Subcutaneous abdominal adipose tissue (tissue), 5 donors: Measurements from ENCODE around the gene UIMC1.

Experiments used
- H3K27ac ChIP-seq: one replicate; pipeline ENCODE4 v1.7.0; 2013; ENCODE audit warnings: low read depth, mild to moderate bottlenecking, inconsistent platforms, low read length, moderate library complexity
- H3K27me3 ChIP-seq, 5 donors: one replicate each; pipeline ENCODE4 v1.7.0; 2013; ENCODE audit warnings: low read length in 5 of 5, inconsistent platforms in 1 of 5; ENCODE audit not compliant: control insufficient read depth in 5 of 5, insufficient read depth in 4 of 5
- H3K36me3 ChIP-seq, 5 donors: one replicate each; pipeline ENCODE4 v1.7.0; 2013; ENCODE audit warnings: low read length in 5 of 5; ENCODE audit not compliant: control insufficient read depth in 5 of 5, insufficient read depth in 5 of 5
- H3K4me1 ChIP-seq, 5 donors: one replicate each; pipeline ENCODE4 v1.7.0; 2013; ENCODE audit warnings: low read length in 5 of 5, mild to moderate bottlenecking in 3 of 5, moderate library complexity in 1 of 5; ENCODE audit not compliant: control insufficient read depth in 5 of 5, insufficient read depth in 5 of 5
- H3K4me3 ChIP-seq, 5 donors: one replicate each; pipeline ENCODE4 v1.7.0; 2013; ENCODE audit warnings: low read length in 5 of 5, low read depth in 1 of 5
- H3K9ac ChIP-seq, 5 donors: one replicate each; pipeline ENCODE4 v1.7.0; 2013; ENCODE audit warnings: low read length in 5 of 5, mild to moderate bottlenecking in 4 of 5, moderate library complexity in 3 of 5
- H3K9me3 ChIP-seq, 5 donors: one replicate each; pipeline ENCODE4 v1.7.0; 2013; ENCODE audit warnings: low read length in 5 of 5; ENCODE audit not compliant: control insufficient read depth in 5 of 5
- donor health status: healthy.
- donor health status: healthy.
- donor health status: healthy.
- donor health status: healthy.
- donor health status: healthy.

UIMC1 gene

DNA sequence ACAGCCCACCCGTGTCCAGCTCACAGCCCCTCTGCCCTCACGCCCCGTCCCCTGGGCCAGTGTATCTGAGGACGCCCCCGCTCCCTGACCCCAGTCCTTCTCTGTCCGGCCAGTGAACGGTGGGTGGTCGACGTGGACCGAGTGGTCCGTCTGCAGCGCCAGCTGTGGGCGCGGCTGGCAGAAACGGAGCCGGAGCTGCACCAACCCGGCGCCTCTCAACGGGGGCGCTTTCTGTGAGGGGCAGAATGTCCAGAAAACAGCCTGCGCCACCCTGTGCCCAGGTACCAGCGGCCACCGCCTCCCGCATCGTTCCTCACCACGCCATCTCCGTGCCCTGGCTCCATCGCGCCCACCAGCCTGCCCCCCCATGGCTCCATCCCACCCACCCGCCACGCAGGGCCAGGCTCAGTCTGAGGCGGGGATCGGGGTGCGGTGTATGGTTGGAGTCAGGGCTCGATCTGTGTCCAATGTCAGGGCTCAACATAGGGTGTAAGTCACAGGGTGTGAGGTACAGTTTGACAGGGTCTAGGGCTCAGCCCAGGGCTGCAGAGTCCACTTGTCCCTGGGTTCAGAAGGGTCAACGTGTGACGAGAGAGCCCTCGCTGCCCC is 137.0 kb downstream of the UIMC1 start:
- Histone ChIP-seq H3K9me3 (no peaks in the 10 kb centered on the region), H3K4me3 (no peak overlapping the region), H3K4me1 (no peaks in the 10 kb centered on the region), H3K36me3 (no peaks in the 10 kb centered on the region), H3K9ac (no peak overlapping the region), H3K27me3 (peaks cover 13 to 51% (median 39%) of the 10 kb centered on the region in 5 donors), H3K27ac (no peak overlapping the region)

GRCh38 chr5:176868731-176869130 is 137.8 kb downstream of the UIMC1 start:
- Histone ChIP-seq H3K9ac (no peak overlapping the region), H3K9me3 (no peaks in the 10 kb centered on the region), H3K36me3 (no peaks in the 10 kb centered on the region), H3K27ac (no peak overlapping the region), H3K4me3 (no peak overlapping the region), H3K4me1 (no peaks in the 10 kb centered on the region), H3K27me3 (peaks cover 14 to 53% (median 45%) of the 10 kb centered on the region in 5 donors)

GRCh38 chr5:176868126-176868525 is 138.5 kb downstream of the UIMC1 start:
- no peaks in the 10 kb centered on the region for H3K4me1 ChIP-seq
- H3K9me3 ChIP-seq = no peaks in the 10 kb centered on the region
- no peak overlapping the region for H3K27ac ChIP-seq
- peaks cover 17 to 56% (median 46%) of the 10 kb centered on the region in 5 donors for H3K27me3 ChIP-seq
- H3K36me3 ChIP-seq = no peaks in the 10 kb centered on the region
- no peak overlapping the region for H3K4me3 ChIP-seq
- H3K9ac ChIP-seq = no peak overlapping the region

DNA sequence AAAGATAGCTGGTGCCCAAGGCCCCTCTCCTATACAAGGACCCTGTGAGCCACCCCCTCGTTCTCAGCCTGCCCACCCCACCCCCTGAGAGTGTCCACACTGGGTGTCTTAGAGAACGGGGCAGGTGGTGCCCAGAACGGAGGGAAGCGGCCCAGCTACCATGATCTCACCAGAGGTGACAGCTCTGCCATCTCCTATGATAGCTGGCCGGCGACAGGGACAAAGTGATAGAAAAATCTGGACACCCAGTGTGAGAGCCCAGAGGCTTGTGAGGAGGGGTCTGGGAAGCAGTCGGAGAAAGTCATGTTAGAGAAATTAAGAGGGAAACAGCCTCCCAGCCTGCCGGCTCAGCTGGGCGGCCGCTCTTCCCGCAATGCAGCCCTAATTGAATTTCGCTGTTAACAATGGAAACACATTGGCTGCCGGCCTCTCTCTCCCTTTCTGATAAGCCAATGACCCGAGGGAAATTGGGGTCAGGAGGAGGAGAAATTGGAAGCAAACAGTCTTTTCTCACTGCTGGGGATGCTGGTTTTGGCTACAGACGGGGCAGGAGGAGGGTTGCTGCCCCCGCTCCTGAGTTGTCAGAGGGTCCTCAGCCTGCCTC is 139.8 kb downstream of the UIMC1 start:
- H3K4me1 ChIP-seq = no peaks in the 10 kb centered on the region
- no peak overlapping the region for H3K9ac ChIP-seq
- peaks cover 29 to 68% (median 59%) of the 10 kb centered on the region in 5 donors for H3K27me3 ChIP-seq
- no peaks in the 10 kb centered on the region for H3K36me3 ChIP-seq
- H3K27ac ChIP-seq = no peak overlapping the region
- no peak overlapping the region for H3K4me3 ChIP-seq
- no peaks in the 10 kb centered on the region for H3K9me3 ChIP-seq

GRCh38 chr5:176865964-176866363 is 140.6 kb downstream of the UIMC1 start:
- no peak overlapping the region for H3K9ac ChIP-seq
- no peak overlapping the region for H3K4me3 ChIP-seq
- no peak overlapping the region for H3K27ac ChIP-seq
- H3K36me3 ChIP-seq = no peaks in the 10 kb centered on the region
- H3K27me3 ChIP-seq = peaks cover 35 to 76% (median 67%) of the 10 kb centered on the region in 5 donors
- H3K4me1 ChIP-seq = no peaks in the 10 kb centered on the region
- no peaks in the 10 kb centered on the region for H3K9me3 ChIP-seq

- no peaks in the 10 kb centered on the region for H3K9me3 ChIP-seq
- H3K36me3 ChIP-seq = no peaks in the 10 kb centered on the region
- H3K27ac ChIP-seq = no peak overlapping the region
- H3K27me3 ChIP-seq = peaks cover 40 to 84% (median 74%) of the 10 kb centered on the region in 5 donors
- no peak overlapping the region for H3K4me3 ChIP-seq
- no peak overlapping the region for H3K9ac ChIP-seq
- H3K4me1 ChIP-seq = no peaks in the 10 kb centered on the region
Measured at GRCh38 chr5:176864755-176865154, 141.8 kb downstream of the UIMC1 start.

GRCh38 chr5:176863765-176864098 is 142.8 kb downstream of the UIMC1 start:
- peaks cover 42 to 80% (median 74%) of the 10 kb centered on the region in 5 donors for H3K27me3 ChIP-seq

DNA sequence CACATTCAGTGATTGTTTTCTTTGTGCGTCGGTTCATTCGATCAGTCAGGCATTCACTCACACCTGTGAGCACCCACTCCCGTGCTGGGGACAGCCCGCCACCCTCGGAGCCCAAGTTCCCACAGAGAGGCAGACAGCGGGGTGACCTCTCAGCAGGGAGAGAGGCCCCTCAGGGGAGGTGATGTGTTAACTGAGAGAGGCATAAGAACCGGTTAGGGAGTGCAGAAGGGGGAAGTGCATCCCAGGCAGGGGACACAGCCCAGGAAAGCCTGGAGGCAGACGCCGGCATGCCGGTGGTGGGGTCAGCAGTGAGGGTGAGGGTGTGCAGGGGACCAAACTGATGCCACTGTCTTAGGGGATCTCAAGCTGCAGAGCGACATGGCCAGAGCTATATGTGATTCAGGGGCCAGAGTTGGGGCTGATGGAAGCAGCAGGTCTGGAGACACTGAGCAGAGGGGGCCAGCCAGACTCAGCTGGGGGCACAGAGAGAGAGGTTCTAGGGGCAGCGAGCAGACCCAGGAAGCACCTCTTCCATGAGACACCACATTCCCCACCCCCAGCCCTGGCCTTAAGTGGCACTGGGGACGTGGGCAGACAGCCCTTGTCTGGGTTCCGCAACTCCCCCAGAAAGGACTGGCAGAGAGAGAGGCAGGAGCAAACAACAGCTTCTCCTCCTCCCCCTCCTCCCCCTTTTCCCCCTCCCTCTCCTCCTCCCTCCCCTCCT is 143.4 kb downstream of the UIMC1 start:
- no peaks in the 10 kb centered on the region for H3K36me3 ChIP-seq
- H3K9me3 ChIP-seq = no peaks in the 10 kb centered on the region
- no peak overlapping the region for H3K4me3 ChIP-seq
- no peak overlapping the region for H3K9ac ChIP-seq
- no peaks in the 10 kb centered on the region for H3K4me1 ChIP-seq
- H3K27me3 ChIP-seq = peaks cover 43 to 74% (median 70%) of the 10 kb centered on the region in 5 donors
- no peak overlapping the region for H3K27ac ChIP-seq

More at GRCh38 chr5:176863765-176864098, 142.8 kb downstream of the UIMC1 start:
- Histone ChIP-seq H3K4me1 (no peaks in the 10 kb centered on the region), H3K36me3 (no peaks in the 10 kb centered on the region), H3K27ac (no peak overlapping the region), H3K9me3 (no peaks in the 10 kb centered on the region), H3K4me3 (no peak overlapping the region), H3K9ac (no peak overlapping the region)

DNA sequence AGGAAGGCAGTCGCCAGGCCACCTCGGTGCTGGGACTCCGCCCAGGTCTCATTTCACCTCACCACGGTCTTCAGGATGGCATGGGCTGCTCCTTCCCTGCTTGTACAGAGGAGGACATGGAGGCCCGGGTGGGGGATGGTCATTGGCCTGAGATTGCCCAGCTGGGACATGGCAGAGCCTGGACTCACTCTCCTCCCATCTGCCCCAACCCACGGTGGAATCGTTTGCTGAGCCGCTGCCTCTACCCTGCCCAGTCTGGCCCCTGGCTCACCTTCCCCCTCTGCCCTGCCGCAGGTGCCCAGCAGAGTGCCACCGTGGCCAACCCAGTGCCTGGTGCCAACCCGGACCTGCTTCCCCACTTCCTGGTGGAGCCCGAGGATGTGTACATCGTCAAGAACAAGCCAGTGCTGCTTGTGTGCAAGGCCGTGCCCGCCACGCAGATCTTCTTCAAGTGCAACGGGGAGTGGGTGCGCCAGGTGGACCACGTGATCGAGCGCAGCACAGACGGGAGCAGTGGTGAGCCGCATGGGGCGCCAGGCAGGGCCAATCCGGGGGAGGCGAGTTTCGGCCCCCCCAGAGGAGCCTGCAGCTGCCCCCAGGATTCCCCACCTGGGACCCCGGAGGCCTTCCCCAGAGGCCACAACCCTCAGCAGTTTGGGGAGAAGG is 144.1 kb downstream of the UIMC1 start:
- no peaks in the 10 kb centered on the region for H3K36me3 ChIP-seq
- no peak overlapping the region for H3K9ac ChIP-seq
- no peaks in the 10 kb centered on the region for H3K9me3 ChIP-seq
- no peaks in the 10 kb centered on the region for H3K4me1 ChIP-seq
- no peak overlapping the region for H3K4me3 ChIP-seq
- H3K27me3 ChIP-seq = peaks cover 42 to 75% (median 69%) of the 10 kb centered on the region in 5 donors
- no peak overlapping the region for H3K27ac ChIP-seq

GRCh38 chr5:176861276-176861675 is 145.3 kb downstream of the UIMC1 start:
- H3K27me3 ChIP-seq = peaks cover 37 to 72% (median 68%) of the 10 kb centered on the region in 5 donors
- H3K4me3 ChIP-seq = no peak overlapping the region
- H3K27ac ChIP-seq = no peak overlapping the region
- H3K9ac ChIP-seq = no peak overlapping the region
- no peaks in the 10 kb centered on the region for H3K9me3 ChIP-seq
- no peaks in the 10 kb centered on the region for H3K4me1 ChIP-seq
- H3K36me3 ChIP-seq = no peaks in the 10 kb centered on the region
